GM13977 (cell line): Measurements from ENCODE around the gene TXNL4B.
"Not testable (repeated sequence)": the region's sequence is repeated elsewhere in the genome, so short reads cannot be mapped to it uniquely, and the experiment has no call there.

Experiments
- DNase-seq: peaks from one replicate; pipeline ENCODE4 v3.0.0; 2012; ENCODE audit warnings: low spot score
- in situ Hi-C: fragments of 300-500 bp; cut with MboI; formaldehyde crosslinking; loops from one replicate; pipeline ENCODE4 v1.12.0; 2022; ENCODE audit warnings: low sequenced_read_pairs, low pct_unique_long_range_greater_than_20kb, mixed read lengths, inconsistent platforms; ENCODE audit not compliant: unreplicated experiment
- TF ChIP-seq, protein P1 (sequence below): IDR thresholded peaks from 2 replicates; pipeline ENCODE4 v1.5.1; 2012; ENCODE audit warnings: mild to moderate bottlenecking, control low read depth; ENCODE audit not compliant: insufficient read depth; ENCODE audit errors: extremely low read depth, missing control alignments

Gene TXNL4B

DNA sequence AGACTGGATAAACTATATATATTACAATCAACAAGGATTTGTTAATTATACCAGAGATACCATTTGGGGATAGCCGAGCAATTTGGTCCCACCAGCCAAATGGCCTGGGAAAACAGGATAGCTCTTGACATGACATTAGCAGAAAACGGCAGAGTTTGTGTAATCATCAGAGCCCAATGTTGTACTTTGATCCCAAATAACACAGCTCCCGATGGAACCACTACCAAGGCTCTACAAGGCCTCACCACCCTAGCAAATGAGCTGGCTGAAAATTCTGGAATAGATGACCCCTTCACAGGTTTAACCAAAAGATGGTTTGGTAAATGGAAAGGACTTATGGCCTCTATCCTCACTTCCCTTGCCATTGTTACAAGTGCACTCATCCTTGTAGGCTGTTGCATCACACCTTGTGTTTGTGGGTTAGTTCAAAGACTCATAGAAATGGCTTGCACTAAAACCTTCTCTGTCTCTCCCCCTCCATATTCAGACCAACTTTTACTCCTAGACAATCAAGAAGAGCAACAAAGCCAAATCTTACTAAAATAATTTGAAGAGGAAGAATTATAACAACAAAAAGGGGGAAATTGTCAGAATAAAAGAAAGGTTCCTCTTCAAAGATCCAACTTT, 9.5 kb downstream of the TXNL4B start:
- DNase-seq, result no peak
- in situ Hi-C loops, result no loop called here
- TF ChIP-seq, protein P1, sequence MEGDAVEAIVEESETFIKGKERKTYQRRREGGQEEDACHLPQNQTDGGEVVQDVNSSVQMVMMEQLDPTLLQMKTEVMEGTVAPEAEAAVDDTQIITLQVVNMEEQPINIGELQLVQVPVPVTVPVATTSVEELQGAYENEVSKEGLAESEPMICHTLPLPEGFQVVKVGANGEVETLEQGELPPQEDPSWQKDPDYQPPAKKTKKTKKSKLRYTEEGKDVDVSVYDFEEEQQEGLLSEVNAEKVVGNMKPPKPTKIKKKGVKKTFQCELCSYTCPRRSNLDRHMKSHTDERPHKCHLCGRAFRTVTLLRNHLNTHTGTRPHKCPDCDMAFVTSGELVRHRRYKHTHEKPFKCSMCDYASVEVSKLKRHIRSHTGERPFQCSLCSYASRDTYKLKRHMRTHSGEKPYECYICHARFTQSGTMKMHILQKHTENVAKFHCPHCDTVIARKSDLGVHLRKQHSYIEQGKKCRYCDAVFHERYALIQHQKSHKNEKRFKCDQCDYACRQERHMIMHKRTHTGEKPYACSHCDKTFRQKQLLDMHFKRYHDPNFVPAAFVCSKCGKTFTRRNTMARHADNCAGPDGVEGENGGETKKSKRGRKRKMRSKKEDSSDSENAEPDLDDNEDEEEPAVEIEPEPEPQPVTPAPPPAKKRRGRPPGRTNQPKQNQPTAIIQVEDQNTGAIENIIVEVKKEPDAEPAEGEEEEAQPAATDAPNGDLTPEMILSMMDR, result no peak

DNA sequence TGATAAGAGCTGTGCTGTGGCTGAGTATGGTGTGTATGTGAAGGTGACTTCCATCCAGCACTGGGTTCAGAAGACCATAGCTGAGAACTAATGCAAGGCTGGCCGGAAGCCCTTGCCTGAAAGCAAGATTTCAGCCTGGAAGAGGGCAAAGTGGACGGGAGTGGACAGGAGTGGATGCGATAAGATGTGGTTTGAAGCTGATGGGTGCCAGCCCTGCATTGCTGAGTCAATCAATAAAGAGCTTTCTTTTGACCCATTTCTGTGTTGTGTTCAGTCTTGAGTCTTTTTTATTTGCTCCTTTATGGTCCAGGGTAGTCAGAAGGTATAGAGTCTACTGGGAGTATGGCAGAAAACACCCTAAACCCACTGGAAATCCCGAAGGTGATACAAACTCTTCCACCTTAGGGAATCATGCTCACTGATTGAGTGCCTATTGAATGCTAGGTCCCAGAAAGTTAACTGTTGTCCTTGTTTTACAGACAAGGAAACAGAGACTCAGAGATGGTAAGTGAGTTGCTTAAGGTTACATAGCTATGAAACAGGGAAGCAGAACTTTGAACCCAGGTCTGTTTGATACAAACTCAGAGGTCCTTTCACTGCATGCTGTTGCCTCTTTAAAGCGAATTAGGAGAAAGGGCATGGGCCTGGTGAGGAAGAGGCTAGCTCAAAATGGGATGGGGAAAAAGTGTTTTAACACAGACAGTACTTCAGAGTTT, 16.3 kb downstream of the TXNL4B start:
- DNase-seq, in situ Hi-C loops: not testable (repeated sequence)

DNA sequence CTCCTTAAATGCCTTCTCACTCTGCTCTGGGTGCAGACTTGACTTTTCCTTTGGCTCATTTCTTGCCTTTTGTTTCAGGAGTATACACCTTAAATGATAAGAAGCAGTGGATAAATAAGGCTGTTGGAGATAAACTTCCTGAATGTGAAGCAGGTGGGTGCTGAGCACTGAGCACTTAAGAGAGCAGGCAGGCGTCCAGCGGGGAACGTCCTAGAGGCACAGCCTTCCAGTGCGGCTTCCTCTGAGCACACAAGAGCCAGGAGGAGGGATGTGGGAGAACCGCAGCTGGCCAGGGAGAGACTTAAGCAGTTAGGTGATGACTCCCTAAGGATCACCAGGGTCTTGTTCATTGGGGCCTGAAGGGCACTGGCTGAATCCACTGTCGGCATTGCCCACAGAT, 18.4 kb downstream of the TXNL4B start:
- in situ Hi-C loops, DNase-seq: not testable (repeated sequence)

DNA sequence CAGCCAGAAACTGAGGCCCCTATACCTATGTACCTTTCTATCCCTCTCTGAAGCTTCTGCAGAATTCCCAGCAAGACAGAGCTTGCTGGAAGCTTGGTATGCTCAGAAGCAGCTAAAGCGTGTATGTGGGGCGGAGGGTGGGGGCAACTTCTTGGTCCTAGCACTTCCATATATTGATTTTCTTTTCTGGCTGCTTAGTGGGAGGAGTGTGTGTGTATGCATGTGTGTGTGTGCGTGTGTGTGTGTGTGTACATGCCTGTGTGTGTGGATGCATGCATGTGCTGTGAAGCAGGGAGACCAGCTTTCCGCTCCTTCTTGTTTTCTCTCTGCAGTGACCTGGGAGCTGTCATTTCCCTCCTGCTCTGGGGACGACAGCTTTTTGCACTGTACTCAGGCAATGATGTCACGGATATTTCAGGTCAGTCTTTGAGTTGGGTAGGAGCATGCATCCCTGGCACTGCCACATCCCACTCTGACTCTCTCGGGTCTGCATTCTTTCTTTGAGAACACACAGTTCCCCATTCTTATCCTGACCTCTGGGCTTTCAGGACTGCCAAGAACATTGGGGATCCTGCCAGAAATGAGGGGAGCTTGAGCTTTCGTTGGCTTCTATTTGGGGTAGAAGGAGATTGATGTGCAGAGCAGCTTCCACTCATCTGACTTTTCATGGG, 19.7 kb downstream of the TXNL4B start:
- TF ChIP-seq, protein P1, result no peak
- in situ Hi-C loops, result no loop called here
- DNase-seq, result no peak

DNA sequence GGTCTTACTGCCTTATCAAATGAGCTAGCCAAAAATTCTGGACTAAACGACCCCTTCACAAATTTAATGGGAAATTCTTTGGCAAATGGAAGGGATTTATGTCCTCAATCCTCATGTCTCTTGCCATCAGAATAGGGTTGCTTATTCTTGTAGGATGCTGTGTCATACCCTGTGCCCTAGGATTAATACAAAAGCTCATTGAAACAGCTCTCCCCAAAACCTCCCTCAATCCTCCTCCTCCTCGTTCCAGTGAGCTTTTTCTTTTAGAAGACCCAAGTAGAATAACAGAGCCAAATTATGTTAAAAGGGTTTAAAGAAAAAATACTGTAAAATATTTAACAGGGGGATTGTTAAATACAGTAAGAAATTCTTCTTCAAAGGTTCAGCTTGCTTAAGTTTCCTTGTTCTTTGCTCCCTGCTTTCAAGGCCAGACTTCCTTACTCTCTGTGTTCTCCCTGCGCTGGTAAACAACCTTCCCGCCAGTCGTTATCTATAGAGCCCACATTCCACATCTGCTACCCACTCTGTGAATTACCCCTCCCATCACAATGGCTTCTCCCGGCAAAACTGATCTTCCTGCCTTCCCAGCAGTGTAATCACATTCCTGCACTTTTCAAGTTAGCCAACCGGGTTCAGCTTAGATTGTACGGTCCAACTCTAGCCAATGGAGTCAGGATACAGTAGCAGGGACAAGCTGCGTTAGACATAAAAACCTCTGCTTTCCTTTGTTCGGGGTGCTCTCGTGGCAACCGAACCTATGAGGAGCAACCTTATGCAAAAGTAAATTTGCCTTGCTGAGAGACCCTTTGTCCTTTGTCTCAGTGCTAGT, 20.7 kb downstream of the TXNL4B start:
- in situ Hi-C loops, result no loop called here
- TF ChIP-seq, protein P1, result no peak
- no peak for DNase-seq

DNA sequence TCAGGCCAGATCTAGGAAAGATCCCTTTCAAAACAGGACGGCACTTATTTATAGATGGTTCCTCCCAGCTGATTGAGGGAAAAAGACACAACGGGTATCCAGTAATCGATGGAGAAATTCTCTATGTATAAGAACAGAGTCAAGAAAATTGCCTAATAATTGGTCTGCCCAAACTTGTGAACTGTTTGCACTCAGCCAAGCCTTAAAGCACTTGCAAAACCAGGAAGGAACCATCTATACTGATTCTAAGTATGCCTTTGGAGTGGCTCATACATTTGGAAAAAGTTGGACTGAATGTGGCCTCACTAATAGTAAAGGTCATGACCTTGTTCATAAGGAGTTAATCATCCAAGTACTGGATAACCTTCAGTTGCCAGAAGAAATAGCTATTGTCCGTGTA, 24.5 kb downstream of the TXNL4B start:
- in situ Hi-C loops, result no loop called here
- TF ChIP-seq, protein P1, result no peak
- no peak for DNase-seq

DNA sequence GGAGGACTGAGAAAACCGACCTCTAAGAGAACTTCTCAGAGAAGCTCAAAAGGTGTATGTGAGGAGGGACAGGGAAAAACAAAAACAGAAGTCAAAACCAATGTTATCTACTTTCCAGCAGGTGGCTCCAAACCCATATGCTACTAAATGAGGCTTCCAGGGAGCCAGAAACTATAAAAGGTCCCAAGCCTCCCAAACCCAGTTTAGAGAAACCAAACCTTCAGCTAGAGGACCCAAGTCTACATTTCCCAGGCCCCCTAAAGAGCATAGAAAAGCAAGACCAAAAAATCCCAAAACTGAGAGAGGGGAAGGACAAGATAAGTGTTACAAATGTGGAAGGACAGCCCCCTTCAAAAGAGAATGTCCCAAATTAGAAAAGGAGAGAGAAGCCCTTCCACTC, 26.7 kb downstream of the TXNL4B start:
- in situ Hi-C loops, result no loop called here
- peak; percentile 50 for DNase-seq
- TF ChIP-seq, protein P1, result peak; percentile 69
